Muscle layer of duodenum (tissue), 2 donors: Measurements from ENCODE around the gene BCL11B.

Experiments used
- H3K27ac ChIP-seq: one replicate; pipeline ENCODE4 v1.7.0; 2013; ENCODE audit warnings: mild to moderate bottlenecking, low read length
- H3K27me3 ChIP-seq: one replicate; pipeline ENCODE4 v1.7.0; 2013; ENCODE audit warnings: low read depth, mild to moderate bottlenecking, control low read depth, low read length
- H3K36me3 ChIP-seq, 2 donors: one replicate each; pipeline ENCODE4 v1.7.0; 2013; ENCODE audit warnings: low read length in 2 of 2, control low read depth in 1 of 2, mild to moderate bottlenecking in 1 of 2; ENCODE audit not compliant: insufficient read depth in 2 of 2, control insufficient read depth in 1 of 2
- H3K4me1 ChIP-seq, 2 donors: one replicate each; pipeline ENCODE4 v1.7.0; 2013; ENCODE audit warnings: low read length in 2 of 2, mild to moderate bottlenecking in 2 of 2, control low read depth in 1 of 2, moderate library complexity in 1 of 2; ENCODE audit not compliant: insufficient read depth in 2 of 2, control insufficient read depth in 1 of 2
- H3K4me3 ChIP-seq, 2 donors: one replicate each; pipeline ENCODE4 v1.7.0; 2013; ENCODE audit warnings: low read length in 2 of 2, low read depth in 1 of 2, mild to moderate bottlenecking in 1 of 2
- H3K9me3 ChIP-seq, 2 donors: one replicate each; pipeline ENCODE4 v1.7.0; 2013; ENCODE audit warnings: low read length in 2 of 2, control low read depth in 1 of 2, mild to moderate bottlenecking in 1 of 2; ENCODE audit not compliant: control insufficient read depth in 1 of 2
- donor health status: healthy.

BCL11B gene

DNA sequence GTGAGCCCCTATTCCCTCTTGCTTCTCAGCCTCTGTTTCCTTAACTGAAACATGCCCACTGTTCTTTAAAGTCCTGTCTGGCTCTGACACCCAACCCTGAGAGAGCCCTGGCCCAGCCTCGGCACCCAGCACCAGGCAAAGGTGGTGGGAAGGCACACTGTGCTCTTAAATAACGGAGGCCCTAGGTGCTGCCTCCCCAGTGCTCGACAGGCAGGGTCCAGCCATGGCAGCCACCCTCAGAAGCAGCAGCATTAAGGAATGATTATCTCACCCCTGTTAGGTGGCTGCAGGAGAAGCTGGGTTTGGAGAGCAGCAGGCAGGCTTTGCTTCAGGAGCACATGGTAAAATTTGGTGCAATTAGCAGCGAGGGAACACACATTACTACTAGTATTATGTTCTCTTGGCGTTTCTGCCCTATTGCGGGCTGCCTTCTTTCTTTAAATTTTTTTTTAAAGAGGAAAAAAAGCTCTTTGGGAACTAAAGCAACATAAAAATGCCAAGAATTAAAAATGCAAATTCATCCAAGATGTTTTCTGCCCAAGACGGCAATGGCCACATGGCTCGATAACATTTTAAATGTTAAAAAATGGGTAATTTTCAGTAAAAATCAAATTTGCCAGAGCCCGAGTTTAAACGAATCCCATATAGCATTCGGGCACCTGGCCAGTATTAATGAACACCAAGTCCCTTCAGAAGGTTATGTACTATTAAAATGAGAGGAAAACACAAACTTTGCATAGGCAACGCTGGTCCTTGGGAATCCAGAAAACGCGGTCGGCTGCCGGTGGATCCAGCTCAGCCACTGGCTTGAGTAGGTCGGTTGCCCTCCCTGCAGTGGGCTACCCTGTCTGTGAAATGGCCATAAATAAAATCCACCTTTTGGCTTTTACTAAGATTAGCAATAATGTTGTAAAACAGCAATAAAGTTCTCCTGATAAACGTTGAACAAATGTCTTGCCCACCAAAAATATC lies 152.2 kb downstream of the BCL11B start:
- Histone ChIP-seq H3K27me3 (peaks cover 13% of the 10 kb centered on the region), H3K36me3 (no peaks in the 10 kb centered on the region), H3K27ac (no peak overlapping the region), H3K9me3 (no peaks in the 10 kb centered on the region), H3K4me3 (no peak overlapping the region), H3K4me1 (no peaks in the 10 kb centered on the region)
